ENCODE data around the gene DR1.
A peak's percentile ranks its signal among the peaks of the same experiment; 100 is the strongest.

Gene DR1

GRCh38 chr1:93345633-93346420 lies at the start of gene DR1:
Gene DR1 (plus strand): TSS chr1:93345907. CDS start chr1:93346646, 739 bp downstream.
- DNase-seq = peak; percentile 95

- no peak for DNase-seq
These were observed 49.1 kb upstream of the DR1 start for GRCh38 chr1:93296555-93297154.

DNA sequence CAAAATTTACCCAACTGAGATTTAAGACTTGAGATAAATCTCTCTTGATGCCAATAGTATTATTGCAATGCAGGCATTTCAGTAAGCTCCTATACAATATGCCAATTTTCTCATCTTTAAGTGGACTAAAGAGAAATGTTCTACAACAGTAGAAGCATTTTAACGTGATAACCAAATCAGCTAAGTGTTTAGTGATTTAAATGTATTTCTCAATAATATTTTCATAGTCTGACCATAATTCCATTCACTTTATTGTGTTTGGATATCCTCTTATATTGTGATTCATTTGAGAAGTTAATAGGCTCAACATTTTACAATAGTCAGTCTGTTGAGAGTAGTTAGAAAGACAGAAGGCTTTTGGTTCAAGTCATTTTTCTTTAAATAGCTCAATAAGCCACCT lies 44.6 kb upstream of the DR1 start:
- DNase-seq = no peak

GRCh38 chr1:93302078-93302477 lies 43.6 kb upstream of the DR1 start:
- DNase-seq = no peak

DNA sequence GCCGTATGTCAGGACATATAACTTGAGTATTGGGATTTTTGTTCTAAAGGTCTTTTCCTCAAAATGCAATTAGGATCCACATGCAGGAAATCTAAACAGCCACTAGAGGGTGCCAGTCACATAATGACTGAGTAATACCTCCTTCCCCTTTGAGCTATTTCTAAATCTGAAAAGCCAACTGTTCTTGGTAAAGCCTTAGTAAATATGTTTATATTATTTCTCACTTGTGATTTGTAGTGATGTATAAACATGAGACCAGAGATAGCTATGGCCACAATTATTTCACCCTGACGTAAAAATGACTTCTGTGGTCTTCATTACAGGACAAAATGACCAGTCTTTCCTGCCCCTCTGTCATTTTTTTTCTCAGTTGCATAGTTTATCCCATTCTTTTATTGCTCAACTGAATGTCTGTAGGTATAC lies 41.0 kb upstream of the DR1 start:
- peak; percentile 58 for DNase-seq

DNA sequence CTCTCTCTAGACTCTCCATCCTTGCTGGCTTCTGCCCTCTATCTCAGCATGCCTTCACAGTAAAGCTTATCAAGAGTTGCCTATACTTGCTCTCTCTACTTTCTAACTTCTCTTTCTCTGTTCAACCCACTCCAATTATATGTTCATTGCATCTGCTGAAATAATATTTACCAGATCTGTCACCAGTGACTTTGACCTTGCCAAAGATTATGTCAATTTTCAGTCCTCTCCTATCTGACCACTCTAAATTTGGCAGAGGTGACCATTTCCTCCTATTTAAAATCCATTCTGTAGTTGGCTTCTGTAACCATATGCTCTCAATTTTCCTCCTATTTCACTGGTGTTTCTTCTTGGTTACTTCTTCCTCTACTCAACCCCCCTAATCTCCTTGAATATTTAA lies 38.8 kb upstream of the DR1 start:
- no peak for DNase-seq

- no peak for DNase-seq
These were observed 32.7 kb upstream of the DR1 start for GRCh38 chr1:93313026-93313425.

- no peak for DNase-seq
These were observed 28.5 kb upstream of the DR1 start for GRCh38 chr1:93317207-93317606.

- DNase-seq = no peak
These were observed 27.8 kb upstream of the DR1 start for GRCh38 chr1:93317943-93318342.

DNA sequence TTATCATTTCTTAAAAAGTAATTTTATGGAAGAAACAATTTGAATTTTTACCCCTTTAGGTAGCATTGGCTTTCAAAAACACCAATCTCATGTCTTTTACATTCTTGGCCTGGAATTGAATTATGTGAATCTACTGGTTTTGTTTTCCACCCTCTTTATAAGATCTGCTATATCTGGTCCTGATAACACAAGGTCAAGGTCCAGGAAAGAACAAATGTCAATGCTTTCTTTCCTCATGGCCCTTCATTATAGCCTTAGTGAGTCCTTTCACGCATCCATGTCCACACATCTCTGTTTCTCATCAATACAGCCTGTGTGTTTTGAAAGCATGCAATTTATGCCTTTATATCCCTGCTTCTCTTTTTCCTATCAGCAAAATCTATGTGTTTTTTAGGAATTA lies 24.0 kb upstream of the DR1 start:
- no peak for DNase-seq

DNA sequence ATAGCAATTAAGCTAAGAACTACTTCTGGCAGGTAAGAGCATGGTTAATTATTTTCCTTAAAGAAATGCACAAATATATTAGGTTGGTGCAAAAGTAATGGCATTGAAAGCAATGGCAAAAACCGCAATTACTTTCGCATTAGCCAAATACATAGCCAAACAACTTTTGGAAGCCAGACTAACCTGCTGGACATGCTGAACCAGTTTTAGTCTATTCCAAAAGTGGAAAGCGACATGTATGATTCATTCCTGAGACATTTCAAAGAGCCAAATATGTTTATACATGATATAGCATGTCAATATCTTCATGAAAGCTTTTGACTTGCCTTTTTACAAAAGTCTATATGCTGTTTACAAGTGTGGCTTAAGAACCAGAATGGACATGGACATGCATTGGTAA lies 23.4 kb upstream of the DR1 start:
- DNase-seq = no peak

DNA sequence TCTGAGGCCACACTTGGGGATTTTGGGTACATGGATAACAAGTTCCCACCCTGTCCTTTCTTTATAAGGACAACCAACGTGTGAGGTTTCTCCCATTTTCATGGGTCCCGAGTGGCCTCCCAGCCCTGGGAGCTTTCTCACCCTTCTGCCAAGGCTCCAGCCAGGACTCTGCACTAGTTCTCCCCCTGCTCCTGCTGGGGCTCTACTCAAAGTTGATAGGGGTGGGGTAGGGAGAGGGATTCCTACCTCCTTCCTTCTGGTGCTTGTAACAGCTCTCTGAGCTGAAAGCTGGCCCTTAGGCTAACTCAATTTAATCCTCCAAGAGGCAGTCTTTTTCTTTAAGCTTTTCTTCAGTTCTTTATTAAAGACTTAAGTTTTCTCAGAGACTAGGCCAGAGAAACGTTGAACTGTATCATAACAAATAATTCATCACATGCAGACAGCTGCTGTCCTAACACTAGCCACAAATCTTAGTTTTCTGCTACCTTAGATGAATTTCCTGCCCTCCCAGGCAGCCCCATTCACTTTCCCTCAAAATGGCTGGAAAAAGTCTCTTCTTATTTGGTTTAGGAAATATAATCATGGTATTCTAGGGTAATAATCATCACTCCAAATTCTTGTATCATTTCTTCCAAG lies 22.4 kb upstream of the DR1 start:
- no peak for DNase-seq

DNA sequence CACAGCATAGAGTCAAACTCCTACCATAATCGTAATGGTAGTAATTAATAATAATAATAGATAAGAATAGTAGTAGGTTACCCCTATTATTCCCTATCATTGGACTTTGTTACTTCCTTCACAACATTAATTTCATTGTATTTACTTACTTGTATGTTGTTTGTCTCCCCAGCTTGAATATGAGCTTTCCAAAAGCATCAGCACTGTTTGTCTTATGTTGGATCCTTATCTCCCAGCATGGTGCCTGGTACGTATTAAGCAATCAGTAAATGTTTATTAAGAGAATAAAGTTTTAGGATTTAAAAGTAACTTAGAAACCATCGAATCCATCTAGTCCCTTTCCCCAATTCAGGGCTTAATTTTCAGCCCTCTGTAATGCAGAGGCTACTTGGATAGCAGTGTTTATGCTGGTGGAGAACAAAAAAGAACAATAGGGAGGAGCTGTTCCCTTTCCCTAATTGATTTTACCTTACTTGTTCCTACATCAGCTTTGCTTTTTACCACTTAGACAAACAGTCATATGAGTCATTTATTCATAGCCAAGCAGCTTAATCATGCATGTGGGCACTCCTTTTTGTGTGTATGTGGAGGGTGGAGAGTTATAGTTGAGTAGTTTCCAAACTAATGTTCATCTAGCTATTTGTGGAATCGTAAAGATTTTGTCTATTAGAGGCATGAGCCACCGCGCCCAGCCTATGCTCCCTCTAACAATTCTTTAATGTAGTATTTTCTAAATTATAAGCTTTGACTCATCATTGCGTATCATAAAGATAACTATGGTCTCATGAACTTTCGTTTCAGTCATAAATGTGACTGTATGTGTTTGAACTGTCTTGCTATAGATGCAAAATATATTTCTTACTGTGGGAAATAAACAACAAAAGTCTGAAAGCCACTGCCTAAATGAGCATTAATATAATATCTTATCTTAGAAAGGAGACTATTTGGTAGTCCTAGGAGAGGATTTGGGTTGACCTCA lies 20.9 kb upstream of the DR1 start:
- peak; percentile 83 for DNase-seq

- peak; percentile 68 for DNase-seq
These were observed 16.6 kb upstream of the DR1 start for GRCh38 chr1:93328809-93329760.

DNA sequence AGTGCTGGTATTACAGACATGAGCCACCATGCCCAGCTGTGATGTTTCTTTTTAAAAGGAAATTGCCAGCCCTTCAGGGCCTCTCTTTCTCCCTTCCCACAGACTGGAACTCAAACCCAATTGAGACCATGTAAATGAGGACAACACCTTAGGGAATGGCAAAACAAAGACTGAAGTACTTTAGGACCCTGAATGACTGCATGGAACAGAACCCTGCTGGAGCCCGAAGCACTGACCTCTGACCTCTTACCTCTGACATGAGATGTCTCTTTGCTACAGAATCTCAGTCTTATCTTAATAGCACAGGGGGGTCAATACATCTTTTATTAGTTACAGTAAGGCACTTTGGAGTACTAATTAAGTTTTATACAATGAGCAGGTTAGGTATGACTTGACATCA lies 15.5 kb upstream of the DR1 start:
- DNase-seq = no peak

DNA sequence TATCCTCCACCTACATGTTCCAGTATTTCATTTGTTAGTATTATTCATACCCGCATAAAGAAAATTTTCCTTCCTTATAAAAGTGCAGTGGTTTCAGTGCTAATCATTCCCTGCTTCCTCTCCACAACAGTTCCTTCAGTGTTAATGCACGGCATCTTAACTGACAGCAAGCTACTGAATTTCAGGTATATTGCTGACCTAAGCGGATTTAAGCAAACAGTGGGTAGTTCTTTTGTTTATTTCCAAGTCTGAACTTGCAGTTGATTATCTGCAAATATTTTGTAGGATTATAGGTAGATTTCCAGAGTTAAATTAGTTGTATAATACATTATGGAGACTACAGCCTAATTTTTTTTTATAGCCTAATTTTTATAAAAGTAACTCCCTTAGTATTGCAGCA lies 15.1 kb upstream of the DR1 start:
- DNase-seq = no peak

- DNase-seq = peak; percentile 56
These were observed 14.3 kb upstream of the DR1 start for GRCh38 chr1:93331412-93331811.

GRCh38 chr1:93332368-93332767 lies 13.3 kb upstream of the DR1 start:
- DNase-seq = no peak

DNA sequence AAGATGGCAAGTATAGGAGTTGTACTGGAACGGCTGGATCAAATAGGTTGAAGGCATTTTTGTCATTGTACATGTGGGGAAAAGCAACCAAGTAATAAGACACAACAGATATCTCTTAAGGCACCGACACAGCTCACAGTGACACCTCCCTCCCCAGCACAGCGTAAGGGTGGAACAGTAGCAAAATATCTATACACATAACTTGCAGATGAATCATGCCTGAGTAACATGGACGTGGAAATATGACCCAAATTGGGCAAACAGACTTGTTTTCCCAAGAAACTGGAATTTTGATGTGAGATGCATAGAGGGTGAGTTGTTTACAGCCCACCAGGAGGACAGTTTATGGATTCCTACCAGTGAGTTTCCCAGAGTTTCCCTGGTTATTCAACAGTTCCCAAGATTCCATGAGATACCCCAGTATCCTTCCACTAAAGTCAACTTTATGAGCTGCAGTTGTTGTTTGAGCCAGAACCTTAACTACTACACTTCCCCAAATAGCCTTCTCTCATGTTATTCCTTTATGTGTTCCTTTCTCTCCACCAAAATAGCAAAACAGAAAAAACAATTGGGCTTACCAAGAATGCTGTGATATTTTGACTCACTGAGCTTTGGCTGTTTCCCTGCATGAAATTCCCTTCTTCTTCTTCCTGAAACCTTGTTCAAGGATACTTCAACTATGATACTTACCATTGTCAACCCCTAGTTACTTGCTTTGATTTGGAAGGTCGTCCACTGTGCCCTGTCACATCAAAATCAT lies 7.1 kb upstream of the DR1 start:
- peak; percentile 97 for DNase-seq

DNA sequence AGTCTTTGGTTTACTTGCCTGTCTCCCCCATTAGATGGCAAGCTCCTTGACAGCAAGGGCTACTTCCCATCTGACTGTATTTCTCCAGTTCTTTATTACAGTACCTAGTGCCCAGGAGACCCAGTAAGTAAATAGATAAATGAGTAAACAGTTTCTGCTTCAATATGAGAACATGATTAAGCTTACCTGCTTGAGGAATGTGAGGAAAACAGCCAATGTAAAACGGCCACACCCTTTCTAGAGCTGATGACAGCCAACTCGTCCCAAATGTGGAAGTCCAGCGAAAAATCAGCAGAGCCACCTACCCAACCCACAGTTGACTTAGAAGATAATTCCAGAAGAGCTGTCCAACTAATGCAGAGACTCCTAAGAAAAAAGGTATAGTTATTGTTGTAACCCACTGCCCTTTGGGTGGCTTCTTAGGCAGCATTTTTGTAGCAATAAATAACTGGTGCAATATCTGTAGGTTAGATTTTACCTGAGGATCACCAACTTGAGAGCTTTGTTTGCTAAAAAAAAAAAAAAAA lies 6.5 kb upstream of the DR1 start:
- no peak for DNase-seq

DNA sequence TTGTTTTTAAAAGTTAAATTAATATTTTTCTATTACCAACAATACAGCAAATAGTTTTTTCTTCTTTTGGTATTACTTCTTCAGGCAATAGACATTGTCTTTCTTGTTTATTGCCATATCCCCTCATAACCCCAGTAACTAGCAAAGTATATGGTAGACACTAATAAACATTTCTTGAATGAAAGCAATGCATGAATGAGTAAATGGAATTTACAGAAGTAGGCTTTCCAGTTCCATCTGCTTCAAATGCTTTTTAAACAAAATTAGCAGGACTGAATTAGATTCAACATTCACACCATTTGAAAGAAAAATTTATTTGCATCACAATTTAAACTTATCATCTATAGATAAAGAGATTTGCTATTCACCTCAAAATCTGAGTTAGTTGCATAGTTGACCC lies 5.6 kb upstream of the DR1 start:
- no peak for DNase-seq

Data from fibroblast of skin of right quadriceps (primary cell).